Activated effector memory CD4-positive, alpha-beta T cell treated with anti-CD3 and anti-CD28 coated beads, Interleukin-2, amount 50 U/mL, for 16 hours (primary cell): ENCODE data around the gene CDC25A.
"Not testable (repeated sequence)": the region's sequence is repeated elsewhere in the genome, so short reads cannot be mapped to it uniquely, and the experiment has no call there.

Experiments
- DNase-seq: peaks from one replicate; pipeline ENCODE4 v3.0.0-alpha.2; 2020

The CDC25A gene

DNA sequence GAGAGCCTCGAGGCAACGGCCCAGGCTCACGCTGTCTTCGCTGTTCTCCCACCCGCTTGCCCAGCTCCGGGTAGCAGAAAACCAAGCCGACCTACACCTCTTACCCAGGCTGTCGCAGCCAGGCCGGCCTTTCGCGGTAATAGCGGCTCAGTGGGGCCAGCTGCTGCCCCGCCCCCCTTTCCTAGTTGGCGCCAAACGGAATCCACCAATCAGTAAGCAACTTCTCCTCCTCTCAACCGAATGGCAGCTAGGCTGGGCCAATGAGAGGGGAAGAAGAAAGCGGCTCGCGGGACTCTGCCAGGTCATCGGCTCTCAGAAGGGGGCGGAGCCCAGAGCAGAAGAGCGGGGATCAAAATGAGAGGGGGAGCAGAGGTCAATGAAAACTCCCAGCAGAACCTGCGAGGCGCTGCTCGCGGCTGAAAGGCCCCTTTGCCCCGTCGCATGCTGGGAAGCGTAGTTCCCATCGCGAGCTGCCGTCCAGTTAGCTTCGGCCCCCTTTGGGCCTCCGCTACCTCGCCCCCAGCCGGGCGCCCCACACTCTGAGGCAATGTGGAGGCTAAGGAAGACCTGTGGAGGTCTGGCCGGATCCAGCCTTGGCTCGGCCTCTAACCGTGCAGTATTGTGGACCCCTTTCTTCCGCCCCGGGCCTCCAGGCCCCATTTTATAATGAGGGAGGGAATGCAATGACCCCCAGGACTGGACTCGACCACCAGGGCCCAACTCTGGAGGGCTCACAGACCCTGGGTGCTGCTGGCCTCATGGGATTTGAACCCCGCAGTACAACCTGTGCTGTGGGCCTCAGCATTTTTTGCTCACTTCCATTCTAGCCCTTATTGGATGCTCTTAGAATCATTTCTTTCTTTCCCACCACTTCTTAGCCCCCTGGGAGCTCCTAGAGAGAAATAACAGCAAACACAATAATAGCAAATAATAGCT lies at the start of gene CDC25A:
Gene CDC25A (minus strand): TSS at position 152 of the 936 bp plus-strand sequence. CDS start 470 bp downstream, outside the sequence.
- peak; percentile 97 for DNase-seq

DNA sequence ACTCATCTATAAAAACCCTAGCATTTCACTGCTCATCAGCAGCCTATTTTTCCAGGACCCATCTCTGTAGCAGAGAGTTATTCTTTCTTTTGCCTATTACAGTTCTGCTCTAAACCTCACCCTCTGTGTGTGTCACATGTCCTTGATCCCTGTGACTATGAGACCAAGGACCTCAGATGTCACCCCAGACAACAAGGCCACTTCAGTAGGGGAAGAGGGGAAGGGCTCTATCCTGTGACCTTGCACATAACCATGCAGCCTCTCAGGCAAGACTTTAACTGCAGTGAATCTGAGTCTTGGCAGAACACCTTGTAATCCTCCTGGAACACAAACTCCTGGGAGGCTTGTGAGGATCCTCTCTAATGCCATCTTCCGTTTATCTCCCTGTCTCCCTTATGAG lies 48.3 kb upstream of the CDC25A start:
- peak; percentile 12 for DNase-seq

DNA sequence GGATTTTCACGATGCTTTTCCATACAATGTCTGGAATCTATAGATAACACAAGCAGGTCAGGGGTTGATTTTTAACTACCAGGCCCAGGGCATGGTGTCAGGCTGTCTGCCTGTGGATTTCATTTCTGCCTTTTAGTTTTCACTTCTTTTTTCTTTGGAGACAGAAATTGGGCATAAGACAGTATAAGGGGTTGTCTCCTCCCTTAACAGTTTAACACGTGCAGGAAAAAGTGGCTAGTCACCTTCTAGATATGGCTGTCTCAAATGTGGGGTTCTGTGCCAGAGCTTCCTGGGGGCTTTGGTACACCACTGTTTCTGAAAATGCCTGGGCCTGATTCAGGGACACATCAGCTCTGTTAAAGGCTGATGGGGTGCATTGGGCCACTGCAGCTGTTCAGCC lies 45.3 kb upstream of the CDC25A start:
- peak; percentile 8 for DNase-seq

DNA sequence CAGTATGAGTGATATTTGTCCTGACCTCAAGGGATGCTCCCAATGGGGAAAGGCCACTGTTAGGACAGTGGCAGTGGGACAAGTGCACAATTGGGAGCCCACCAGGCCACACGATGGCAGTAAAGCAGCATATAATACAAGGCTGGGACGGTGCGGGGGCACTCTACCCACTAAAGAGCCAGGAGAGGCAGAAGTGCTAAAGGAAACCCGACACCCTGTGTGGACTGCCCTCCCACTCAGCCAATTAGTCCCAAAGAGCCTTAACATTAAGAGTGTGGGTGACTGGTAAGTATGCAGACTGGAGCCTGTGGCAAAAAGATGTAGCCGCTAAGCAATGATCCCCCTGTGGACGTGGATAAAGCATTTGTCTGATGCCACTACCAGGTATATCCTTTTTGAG lies 44.5 kb upstream of the CDC25A start:
- peak; percentile 79 for DNase-seq

DNA sequence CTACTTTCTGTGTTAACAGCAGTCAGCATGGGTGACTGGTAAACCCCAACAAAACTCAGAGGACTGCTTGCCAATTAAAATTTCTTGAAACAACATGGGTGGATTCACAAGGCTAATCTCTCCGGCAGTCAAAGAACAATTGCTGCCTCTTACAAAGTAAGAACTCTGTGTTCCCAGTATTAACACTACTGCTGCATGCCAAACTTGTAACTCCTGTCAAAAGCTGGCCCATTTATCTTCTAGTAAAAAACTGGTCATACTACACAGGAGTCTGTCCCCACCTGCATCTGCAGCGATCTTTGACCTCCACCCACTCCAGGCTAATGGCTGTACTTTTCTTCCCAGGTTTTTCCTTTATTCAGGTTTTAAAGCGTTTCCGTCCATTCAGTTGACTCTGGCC lies 44.0 kb upstream of the CDC25A start:
- DNase-seq, result no peak

DNA sequence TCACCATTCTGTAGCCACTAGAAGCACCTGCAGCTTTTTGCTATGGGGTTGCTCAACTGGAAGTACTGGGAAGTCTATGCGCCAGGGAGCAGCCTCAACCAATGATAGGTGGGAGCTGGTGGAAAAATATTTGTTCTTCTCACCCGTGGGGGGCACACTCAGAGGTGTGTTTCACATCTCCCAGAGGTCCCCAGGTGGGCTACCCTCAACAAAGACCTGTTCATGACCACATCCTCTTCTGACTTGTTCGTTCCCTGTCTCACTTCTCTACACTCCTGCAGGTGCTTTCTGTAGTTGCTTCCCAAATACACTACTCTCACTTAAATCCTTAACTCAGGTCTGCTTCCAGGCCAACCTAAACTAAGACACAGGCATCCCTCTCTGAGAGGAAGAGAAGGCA lies 38.7 kb upstream of the CDC25A start:
- DNase-seq, result no peak

DNA sequence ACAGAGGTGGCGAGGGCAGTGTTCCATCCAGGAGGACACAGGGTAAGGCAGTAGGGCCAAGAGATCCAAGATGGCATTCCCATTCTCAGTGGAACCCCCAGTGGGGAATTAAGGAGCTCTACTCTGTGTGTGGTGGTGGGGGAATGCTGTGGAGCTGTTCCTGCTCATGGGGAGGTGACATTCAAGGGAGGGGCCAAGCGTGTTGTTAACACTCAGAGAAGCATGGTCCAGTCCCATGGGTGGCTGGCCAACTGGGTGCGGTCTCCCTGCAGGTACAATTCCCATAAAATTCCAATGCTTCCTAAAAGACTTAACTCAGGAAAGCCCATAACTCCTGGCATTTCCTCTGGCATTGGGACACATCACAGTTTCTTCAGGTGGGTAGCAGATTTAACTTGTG lies 37.4 kb upstream of the CDC25A start:
- no peak for DNase-seq

DNA sequence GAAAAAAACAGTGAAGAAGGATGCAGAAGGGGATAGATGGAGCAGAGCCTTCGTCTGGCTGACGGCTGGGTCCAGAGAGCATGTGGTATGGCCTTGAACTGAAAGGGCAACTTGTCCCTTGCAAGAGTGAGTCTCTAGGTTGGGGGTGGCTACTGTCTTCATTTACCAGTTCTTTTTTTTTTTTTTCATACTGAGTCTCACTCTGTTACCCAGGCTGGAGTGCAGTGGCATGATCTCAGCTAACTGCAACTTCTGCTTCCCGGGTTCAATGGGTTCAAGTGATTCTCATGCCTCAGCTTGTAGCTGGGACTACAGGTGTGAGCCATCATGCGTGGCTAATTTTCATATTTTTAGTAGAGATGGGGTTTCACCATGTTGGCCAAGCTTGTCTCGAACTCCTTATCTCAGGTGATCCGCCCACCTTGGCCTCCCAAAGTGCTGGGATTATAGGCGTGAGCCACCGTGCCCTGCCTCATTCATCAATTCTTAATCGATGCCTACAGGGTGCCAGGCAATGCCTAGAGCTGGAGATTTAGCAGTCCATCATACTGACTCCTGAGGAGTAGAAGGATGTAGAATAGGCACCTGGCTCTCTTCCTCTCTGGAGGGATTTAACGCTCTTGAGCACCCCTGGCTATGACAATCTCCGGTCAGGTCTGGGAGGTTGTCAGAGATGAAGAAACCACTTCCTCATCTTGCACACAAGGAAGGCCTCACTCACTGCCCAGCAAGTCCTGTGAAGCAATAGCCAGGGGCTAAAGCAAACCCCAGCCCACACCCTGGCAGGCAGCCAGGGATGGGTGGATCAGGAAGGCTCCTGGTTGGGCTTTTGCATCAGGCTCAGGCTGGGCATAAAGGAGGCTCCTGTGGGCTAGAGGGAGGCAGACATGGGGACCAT lies 34.6 kb upstream of the CDC25A start, which contains the start of gene CAMP:
Gene CAMP (plus strand): TSS at position 880 of the 898 bp plus-strand sequence. CDS start 17 bp downstream, at position 897.
- no peak for DNase-seq

DNA sequence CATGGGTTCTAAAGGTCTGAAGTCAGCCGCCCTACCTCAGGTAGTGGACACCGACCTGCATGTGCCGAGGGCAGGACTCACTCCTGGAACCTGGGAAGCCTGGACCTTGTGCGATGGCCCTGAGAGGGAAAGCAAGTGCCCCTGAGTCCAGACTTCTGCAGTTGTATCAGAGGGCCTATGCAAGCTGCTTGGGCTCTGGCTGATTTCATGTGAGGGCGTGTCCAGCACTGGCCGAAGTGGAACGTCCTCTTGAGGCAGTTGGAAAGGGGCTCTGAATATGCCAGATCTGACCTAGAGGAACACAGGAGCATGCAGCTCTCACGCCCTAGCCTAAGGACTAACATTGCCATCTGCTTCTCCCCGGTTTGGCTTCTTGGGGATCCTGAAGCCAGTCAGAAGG lies 32.5 kb upstream of the CDC25A start:
- no peak for DNase-seq

DNA sequence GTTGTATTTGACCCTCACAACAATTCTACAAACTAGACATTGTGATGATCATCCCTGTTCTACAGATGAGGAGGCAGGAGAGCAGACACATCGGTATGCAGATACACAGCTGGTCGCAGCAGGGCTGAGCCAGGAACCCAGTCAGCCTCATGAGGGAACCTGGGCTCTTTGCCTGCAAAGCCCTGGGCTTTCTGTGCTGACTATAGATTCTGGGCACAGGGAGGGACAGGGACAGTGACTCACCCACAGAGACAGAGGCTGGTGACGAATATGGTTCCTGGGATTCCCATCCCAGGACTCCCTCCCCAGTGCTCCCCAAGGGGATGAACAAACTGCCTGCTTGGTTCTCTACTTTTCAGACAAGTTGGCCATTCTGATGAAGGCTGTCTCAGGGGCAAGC lies 31.3 kb upstream of the CDC25A start:
- DNase-seq, result no peak

DNA sequence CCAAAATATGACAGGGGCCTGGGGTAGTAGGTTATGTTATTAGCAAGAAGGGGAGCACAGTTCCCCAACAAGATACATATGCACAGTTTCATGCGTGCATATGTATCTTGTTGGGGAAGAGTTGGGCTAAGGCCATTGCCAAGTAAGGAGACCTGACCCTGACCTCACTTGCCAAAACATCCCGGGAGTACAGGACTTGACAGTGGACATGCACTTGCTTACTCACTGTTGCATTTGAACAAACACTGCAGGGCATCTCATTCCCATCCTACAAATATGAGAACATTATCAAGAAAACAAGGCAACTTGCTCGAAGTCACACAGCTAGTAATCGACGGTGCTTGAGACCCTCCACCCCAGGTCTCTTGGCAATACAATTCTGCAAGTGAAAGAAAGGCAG lies 30.3 kb upstream of the CDC25A start:
- DNase-seq, result no peak

DNA sequence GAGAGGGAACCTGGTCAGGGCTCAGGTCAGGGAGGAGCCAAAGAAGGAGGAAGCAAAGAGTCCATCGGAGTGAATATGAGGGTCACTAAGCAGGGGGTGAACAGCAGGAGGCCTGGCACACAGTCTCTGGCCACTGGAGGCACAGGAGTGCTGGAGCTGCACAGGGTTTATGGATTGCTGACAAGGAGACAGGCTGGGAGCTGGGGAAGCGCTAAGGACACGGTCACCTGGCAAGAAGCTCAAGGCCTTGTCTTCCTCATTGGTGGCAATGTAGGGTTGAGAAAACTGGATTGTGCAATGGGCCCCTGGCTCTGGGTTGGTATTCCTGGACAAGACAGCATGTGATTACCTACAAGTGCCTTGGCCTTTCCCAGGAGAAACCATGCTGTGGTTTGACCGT lies 29.2 kb upstream of the CDC25A start:
- DNase-seq, result no peak

DNA sequence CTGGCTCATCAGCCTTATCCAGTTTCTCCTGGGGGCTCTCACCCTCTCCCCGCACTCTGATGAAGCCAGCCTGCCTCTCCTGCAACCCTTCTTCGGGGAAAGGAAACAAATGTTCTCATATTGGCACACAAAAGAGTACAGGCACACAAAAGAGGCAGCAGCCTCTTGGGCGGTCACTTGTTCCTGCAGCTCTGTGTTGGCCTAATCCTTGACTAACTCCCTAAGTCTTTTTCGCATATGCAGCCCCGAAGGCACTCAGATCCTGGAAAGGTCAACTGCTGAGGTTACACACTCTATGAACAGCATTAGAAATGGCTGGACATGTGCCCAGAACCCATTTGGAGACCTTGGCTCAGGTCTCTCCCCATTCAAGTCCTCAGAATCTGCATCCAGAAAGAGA lies 27.7 kb upstream of the CDC25A start:
- DNase-seq, result no peak

DNA sequence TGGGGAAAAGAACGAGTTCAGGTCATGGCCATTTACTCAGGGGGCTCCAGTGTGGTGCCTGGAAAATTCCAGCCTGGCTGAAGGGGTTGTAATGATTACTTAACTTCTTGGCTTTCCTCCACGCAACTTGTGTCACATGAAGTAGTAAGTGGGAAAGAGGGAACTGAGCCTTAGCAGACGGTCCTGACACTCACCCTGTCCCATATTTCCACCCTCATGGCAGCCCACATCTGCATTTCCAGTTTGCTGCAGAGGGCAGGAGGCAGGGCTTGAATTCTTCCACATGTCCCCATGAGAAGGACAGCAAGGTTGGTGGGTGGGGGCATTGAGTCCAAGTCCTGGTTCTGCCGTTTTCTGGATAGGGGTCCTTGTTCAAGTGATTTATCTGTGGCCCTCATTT lies 27.2 kb upstream of the CDC25A start:
- DNase-seq, result no peak

DNA sequence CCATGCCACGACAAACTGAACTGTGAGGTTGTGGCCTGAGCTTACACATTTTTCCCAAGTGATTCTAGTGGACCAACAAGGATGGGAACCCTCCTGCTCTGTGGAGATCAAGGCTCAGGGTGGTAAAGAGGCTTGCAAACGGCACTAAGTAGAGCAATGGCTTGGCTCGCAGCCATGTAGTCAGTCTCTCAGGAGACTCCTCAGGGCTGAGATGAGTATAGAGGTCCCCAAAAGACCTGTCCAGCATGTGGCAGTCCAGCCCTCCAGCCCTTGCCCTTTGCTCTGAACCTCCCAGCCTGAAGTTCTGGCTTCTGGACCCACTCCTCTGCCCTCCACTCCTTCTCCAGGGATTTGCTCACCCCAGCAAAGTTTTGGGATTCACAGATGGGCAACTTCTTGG lies 26.8 kb upstream of the CDC25A start:
- DNase-seq, result no peak

DNA sequence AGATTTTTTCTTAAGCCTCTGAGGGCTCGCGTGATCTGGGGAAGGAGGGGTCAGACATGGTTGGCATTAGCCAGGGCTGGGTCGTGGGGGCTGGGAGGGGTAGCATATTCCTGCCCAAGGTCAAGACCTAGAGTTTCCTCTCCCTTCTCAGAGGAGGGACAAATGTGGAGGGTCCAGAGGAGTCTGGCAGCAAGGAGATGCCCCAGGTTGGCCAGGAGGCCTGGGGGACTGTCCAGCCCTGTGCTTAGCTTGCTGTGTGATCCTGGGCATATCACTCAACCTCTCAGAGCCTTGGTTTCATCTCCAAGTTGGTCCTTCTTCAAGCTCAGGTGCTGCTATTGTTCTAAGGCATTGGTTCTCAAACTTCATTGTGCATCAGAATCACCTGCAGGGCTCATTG lies 26.0 kb upstream of the CDC25A start:
- DNase-seq, result no peak

DNA sequence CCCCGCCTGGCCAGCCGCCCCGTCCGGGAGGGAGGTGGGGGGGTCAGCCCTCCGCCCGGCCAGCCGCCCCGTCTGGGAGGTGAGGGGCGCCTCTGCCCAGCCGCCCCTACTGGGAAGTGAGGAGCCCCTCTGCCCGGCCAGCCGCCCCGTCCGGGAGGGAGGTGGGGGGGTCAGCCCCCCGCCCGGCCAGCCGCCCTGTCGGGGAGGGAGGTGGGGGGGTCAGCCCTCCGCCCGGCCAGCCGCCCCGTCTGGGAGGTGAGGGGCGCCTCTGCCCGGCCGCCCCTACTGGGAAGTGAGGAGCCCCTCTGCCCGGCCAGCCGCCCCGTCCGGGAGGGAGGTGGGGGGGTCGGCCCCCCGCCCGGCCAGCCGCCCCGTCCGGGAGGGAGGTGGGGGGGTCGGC lies 23.6 kb upstream of the CDC25A start:
- not testable (repeated sequence) for DNase-seq

DNA sequence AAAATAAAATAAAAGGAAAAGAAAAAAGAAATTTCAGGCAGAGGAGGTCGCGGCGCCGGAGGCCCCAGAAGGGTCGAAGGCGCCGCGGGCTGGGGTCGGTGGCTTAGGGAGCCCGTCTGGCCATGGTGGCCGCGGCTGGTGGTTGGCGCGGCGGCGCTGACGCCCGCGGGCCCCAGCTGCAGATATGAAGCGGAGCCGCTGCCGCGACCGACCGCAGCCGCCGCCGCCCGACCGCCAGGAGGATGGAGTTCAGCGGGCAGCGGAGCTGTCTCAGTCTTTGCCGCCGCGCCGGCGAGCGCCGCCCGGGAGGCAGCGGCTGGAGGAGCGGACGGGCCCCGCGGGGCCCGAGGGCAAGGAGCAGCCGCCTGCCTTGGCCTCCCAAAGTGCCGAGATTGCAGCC lies 22.3 kb upstream of the CDC25A start:
- not testable (repeated sequence) for DNase-seq

DNA sequence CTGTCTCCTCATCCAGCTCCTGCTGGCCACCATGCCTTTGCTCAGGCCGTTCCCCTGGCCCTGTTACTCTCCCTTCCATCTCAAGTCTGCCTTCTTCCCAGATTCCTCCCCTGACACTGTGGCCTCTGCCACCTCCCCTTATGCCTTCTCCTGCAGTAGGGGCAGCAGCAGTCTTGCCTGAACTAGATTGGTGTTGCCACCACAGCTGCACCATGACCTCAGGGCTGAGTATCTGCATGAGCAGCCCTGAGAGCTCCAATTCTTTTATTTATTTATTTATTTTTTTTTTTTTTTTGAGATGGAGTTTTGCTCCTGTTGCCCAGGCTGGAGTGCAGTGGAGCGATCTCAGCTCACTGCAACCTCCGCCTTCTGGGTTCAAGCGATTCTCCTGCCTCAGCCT lies 21.2 kb upstream of the CDC25A start:
- DNase-seq, result no peak

DNA sequence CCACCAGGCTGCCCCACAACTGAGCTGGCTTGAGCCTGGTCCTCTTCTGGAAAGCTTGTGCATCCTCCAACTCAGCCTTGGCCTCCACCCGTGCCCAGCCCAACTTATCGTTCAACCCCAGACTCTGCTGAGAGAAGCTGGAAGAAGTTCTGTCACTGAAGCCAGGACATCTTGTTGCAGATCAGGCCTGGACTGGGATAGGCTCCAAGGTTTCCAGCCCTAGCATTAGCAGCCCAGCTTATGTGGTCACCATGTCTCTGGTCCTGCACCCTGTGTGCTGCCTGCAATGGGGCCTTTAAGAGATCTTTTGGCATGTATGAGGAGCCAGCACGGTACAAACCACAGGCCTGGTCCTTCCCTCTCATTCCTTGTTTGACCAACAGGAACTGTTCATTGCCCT lies 19.9 kb upstream of the CDC25A start:
- DNase-seq, result no peak

DNA sequence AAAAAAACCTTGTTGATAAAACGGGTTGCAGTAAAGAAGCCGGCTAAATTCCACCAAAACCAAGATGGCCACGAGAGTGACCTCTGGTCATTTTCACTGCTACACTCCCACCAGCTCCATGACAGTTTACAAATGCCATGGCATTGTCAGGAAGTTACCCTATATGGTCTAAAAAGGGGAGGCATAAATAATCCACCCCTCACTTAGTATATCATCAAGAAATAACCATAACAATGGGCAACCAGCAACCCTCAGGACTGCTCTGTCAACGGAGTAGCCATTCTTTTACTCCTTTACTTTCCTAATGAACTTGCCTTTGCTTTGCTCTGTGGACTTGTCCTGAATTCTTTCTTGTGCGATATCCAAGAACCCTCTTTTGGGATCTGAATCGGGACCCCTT lies 14.4 kb upstream of the CDC25A start:
- no peak for DNase-seq

DNA sequence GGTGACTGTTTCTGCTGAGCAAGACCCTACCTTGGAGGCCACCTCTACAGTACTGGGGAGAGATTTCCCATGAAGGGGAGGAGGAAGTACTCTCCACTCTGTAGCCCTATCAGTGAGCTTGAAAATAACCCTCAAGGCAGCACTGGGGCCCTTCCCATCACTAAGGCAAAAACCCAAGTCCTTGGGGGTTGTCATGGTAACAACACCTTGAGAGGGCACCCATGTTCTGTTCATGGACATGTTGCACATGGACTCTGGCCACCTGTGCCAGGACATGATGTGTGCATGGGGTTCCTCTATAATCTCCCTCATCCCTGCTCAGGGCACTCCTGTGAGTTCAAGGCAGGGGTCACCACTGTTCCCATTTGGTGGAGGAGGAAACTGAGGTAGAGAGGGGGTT lies 10.9 kb upstream of the CDC25A start:
- DNase-seq, result no peak

DNA sequence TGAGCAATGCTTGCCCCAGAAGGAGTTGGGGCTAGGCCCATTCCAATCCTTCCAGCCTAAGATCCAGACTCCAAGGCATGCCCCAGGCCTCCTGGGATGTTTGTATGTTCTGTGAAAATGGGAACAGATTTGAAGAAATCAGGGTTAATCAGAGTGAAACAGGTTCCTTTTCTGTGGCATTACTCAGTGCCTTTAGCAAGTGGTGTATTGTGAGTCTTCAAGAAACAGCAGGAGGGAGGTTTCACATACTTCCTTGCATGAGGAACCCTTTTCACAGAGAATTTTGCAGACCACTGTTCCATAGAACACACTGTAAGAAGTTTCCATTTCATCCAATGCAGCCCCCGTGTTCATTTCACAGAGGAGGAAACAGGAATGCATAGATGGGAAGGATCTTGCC lies 8.4 kb upstream of the CDC25A start:
- no peak for DNase-seq
